Loucy (cell line): ENCODE results near the gene TRPM2.

Source experiments
- H2AFZ ChIP-seq: fragments of 200-600 bp; sonication (generic); 2 replicates; pipeline ENCODE4 v1.6.0; 2016; ENCODE audit warnings: antibody characterized with exemption, mild to moderate bottlenecking, low read length, moderate library complexity
- H3F3A ChIP-seq: fragments of 200-600 bp; 2 replicates; pipeline ENCODE4 v1.6.0; 2016; ENCODE audit warnings: antibody characterized with exemption, low read depth, mild to moderate bottlenecking
- H3K27me3 ChIP-seq: fragments of 200-600 bp; sonication (generic); 2 replicates; pipeline ENCODE4 v1.6.1; 2014; ENCODE audit warnings: low read length, mild to moderate bottlenecking; ENCODE audit not compliant: insufficient read depth, poor library complexity, severe bottlenecking
- H3K36me3 ChIP-seq: fragments of 200-600 bp; sonication (generic); 2 replicates; pipeline ENCODE4 v1.6.1; 2016; ENCODE audit warnings: low read length; ENCODE audit not compliant: insufficient read depth
- H3K4me1 ChIP-seq: fragments of 200-600 bp; sonication (generic); 2 replicates; pipeline ENCODE4 v1.5.1; 2014; ENCODE audit warnings: low read length, mild to moderate bottlenecking; ENCODE audit not compliant: insufficient read depth, poor library complexity, severe bottlenecking
- H3K4me2 ChIP-seq: fragments of 200-600 bp; sonication (generic); 2 replicates; pipeline ENCODE4 v1.6.0; 2014; ENCODE audit warnings: antibody characterized with exemption, low read length, low read depth, mild to moderate bottlenecking; ENCODE audit not compliant: poor library complexity, severe bottlenecking
- H3K4me3 ChIP-seq: fragments of 200-600 bp; sonication (generic); 2 replicates; pipeline ENCODE4 v1.5.1; 2014; ENCODE audit warnings: low read length, mild to moderate bottlenecking, mixed read lengths; ENCODE audit not compliant: poor library complexity, severe bottlenecking
- H3K79me2 ChIP-seq: fragments of 200-600 bp; sonication (generic); 2 replicates; pipeline ENCODE4 v1.6.1; 2014; ENCODE audit warnings: low read length; ENCODE audit not compliant: insufficient read depth
- H3K9ac ChIP-seq: fragments of 200-600 bp; sonication (generic); 2 replicates; pipeline ENCODE4 v1.6.0; 2014; ENCODE audit warnings: mild to moderate bottlenecking, low read depth, low read length, moderate library complexity; ENCODE audit not compliant: poor library complexity, severe bottlenecking
- H3K9me2 ChIP-seq: fragments of 200-600 bp; sonication (generic); replicated peaks from 2 replicates; pipeline ENCODE4 v1.6.1; 2016; ENCODE audit warnings: low read depth, low read length, mixed read lengths
- H3K9me3 ChIP-seq: fragments of 200-600 bp; sonication (generic); 2 replicates; pipeline ENCODE4 v1.6.1; 2014; ENCODE audit warnings: mild to moderate bottlenecking, antibody characterized with exemption, low read length, low read depth; ENCODE audit not compliant: insufficient read depth
- H4K20me1 ChIP-seq: fragments of 200-600 bp; sonication (generic); 2 replicates; pipeline ENCODE4 v1.6.0; 2014; ENCODE audit warnings: antibody characterized with exemption, low read length, mild to moderate bottlenecking; ENCODE audit not compliant: insufficient read depth, poor library complexity, severe bottlenecking
- EZH2phosphoT487 ChIP-seq: fragments of 200-600 bp; IDR thresholded peaks from 2 replicates; pipeline ENCODE4 v1.6.1; 2018; ENCODE audit warnings: antibody characterized with exemption, mild to moderate bottlenecking, moderate library complexity, borderline replicate concordance
- TF ChIP-seq, protein P1 (sequence below): fragments of 200-600 bp; sonication (generic); conservative IDR thresholded peaks from 2 replicates; pipeline ENCODE4 v1.5.1; 2014; ENCODE audit warnings: mild to moderate bottlenecking, antibody characterized with exemption, low read length

Gene TRPM2

DNA sequence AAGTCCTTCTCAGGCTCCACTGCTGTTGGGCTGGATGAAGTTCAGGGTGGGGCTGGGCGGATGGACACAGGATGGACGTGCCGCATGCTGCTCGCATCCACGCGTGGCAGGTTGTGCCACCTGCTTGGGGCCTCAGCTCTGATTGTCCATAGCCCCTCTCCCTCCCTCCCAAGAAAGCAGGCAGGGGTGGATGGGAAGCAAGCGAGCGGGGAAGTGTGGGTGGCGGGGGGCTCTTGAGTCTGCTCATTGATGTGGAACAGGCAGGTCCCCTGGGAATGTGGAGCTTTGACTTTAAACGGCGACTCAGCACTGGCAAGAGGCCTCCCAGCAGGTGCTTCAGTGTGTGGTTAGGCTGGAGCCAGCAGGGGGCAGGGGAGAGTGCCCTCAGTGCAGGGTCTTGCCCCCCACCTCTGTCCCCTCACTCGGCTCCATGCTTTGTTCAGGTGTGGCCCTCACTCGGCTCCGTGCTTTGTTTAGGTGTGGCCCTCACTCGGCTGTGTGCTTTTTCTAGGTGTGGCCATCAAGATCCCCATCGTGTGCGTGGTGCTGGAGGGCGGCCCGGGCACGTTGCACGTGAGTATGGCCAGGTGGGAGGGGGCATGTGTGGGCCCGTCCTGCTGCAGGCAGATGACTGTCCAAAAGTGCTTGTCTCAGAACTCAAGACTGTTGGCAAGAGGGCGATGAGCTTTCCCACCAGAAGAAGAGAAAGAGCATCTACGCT lies 23.9 kb downstream of the TRPM2 start:
- no peak for TF ChIP-seq EZH2phosphoT487
- TF ChIP-seq, protein P1, sequence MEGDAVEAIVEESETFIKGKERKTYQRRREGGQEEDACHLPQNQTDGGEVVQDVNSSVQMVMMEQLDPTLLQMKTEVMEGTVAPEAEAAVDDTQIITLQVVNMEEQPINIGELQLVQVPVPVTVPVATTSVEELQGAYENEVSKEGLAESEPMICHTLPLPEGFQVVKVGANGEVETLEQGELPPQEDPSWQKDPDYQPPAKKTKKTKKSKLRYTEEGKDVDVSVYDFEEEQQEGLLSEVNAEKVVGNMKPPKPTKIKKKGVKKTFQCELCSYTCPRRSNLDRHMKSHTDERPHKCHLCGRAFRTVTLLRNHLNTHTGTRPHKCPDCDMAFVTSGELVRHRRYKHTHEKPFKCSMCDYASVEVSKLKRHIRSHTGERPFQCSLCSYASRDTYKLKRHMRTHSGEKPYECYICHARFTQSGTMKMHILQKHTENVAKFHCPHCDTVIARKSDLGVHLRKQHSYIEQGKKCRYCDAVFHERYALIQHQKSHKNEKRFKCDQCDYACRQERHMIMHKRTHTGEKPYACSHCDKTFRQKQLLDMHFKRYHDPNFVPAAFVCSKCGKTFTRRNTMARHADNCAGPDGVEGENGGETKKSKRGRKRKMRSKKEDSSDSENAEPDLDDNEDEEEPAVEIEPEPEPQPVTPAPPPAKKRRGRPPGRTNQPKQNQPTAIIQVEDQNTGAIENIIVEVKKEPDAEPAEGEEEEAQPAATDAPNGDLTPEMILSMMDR: no peak
- Histone ChIP-seq H3K4me3 (no peak overlapping the region), H3K36me3 (no peaks in the 10 kb centered on the region), H3K4me2 (no peak overlapping the region), H3K9me2 (no peaks in the 10 kb centered on the region), H2AFZ (no peak overlapping the region), H3K9me3 (peaks cover 14% of the 10 kb centered on the region; the same call in 1 of the 2 replicates), H3K27me3 (no peaks in the 10 kb centered on the region), H3F3A (no peaks in the 10 kb centered on the region), H4K20me1 (no peaks in the 10 kb centered on the region), H3K79me2 (no peaks in the 10 kb centered on the region), H3K4me1 (no peaks in the 10 kb centered on the region), H3K9ac (no peak overlapping the region)

DNA sequence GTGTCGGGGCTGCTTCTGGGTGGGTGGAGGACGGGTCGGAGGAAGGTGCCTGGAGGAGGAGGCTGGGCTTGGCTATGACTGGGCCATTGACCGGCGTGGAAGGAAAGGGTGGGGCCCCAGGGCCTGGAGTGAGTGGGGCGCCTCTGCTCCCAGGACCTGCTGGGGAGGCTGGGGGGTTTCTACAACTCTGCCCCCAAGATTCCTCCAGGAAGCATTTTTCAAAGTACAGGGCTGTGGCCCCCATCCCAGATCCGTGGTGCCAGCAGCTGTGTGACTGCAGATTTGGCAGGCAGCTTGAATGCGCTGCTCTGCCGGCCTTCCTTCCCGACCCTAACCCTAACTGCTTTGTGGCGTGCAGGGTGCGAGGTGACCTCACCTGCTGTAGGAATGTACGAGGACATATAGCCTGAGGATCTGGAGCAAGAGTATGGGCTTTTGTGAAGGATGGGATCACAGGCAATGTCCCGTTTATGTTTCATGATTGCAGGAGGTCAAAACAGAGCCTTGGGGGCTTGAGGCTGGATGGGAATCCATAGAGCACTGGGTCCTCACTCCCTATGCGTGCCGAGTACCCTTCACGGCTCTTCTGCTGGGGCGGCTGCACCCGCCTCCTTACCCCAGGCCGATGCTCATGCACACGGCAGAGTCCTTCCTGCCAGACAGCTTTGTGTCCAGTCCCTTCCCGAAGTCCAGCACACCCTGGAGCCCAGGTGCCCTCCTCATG lies 24.7 kb downstream of the TRPM2 start:
- Histone ChIP-seq H3K4me2 (no peak overlapping the region), H3K9me2 (no peaks in the 10 kb centered on the region), H3K4me3 (no peak overlapping the region), H3K27me3 (no peaks in the 10 kb centered on the region), H4K20me1 (no peaks in the 10 kb centered on the region), H3K4me1 (no peaks in the 10 kb centered on the region), H3K36me3 (no peaks in the 10 kb centered on the region), H3K79me2 (no peaks in the 10 kb centered on the region), H3K9me3 (peaks cover 14% of the 10 kb centered on the region; the same call in 1 of the 2 replicates), H2AFZ (no peak overlapping the region), H3F3A (no peaks in the 10 kb centered on the region), H3K9ac (no peak overlapping the region)
- TF ChIP-seq, protein P1: no peak

DNA sequence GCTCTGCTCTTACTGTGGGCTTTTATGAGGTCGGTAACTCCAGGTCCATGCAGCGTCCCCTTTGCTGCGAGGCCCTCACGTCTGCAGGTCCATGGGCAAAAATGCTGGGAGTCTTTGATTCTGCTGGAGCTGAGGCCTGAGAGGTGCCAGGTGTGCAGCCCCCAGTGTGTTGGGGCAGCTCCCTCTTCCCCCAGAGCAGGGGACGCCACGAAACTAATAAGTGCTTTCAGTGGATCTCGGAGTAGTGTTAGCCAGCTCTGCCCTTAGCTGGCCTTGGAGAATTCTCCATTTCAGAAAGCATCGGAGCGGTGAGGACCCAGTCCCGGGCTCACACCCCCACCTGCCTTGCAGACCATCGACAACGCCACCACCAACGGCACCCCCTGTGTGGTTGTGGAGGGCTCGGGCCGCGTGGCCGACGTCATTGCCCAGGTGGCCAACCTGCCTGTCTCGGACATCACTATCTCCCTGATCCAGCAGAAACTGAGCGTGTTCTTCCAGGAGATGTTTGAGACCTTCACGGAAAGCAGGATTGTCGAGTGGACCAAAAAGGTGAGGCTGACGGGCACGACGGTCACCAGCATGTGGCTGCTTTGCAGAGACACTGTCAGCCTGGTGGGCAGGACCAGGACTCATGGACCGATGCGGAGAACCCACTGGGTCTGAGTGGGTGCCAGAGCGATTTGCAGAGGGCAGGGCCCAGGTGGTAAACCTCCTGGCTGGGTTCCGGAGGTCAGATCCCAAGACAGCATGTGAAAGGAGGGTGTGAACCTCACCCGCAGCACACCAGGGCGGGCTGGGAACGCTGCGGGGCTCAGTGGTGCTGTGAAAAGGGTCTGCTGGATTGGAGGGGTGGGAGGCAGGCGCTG lies 25.5 kb downstream of the TRPM2 start:
- H3K9me2 ChIP-seq: no peaks in the 10 kb centered on the region
- no peaks in the 10 kb centered on the region for H3K36me3 ChIP-seq
- H3K4me1 ChIP-seq: no peaks in the 10 kb centered on the region
- no peak overlapping the region for H3K9ac ChIP-seq
- no peaks in the 10 kb centered on the region for H4K20me1 ChIP-seq
- H3F3A ChIP-seq: no peaks in the 10 kb centered on the region
- no peak overlapping the region for H3K4me2 ChIP-seq
- no peaks in the 10 kb centered on the region for H3K79me2 ChIP-seq
- H3K4me3 ChIP-seq: no peak overlapping the region
- no peaks in the 10 kb centered on the region for H3K27me3 ChIP-seq
- no peak overlapping the region for H2AFZ ChIP-seq
- H3K9me3 ChIP-seq: peaks cover 14% of the 10 kb centered on the region; the same call in 1 of the 2 replicates
- no peak for TF ChIP-seq EZH2phosphoT487
- TF ChIP-seq, protein P1: no peak
